Endodermal cell (in vitro differentiated cells): ENCODE results near the gene BUD23. TPM values are rescaled to one million over a fixed set of nuclear protein-coding genes. Genes with fewer than 3 reads are reported as not detected.

Experiments
- DNase-seq: peaks from one replicate; pipeline ENCODE4 v3.0.0-alpha.2; 2017
- H3K27ac ChIP-seq: 2 replicates; pipeline ENCODE4 v1.5.1; 2013; ENCODE audit warnings: mild to moderate bottlenecking, low read depth, low read length, moderate library complexity
- H3K27me3 ChIP-seq: 2 replicates; pipeline ENCODE4 v1.6.1; 2013; ENCODE audit warnings: mild to moderate bottlenecking, low read length, moderate library complexity; ENCODE audit not compliant: insufficient read depth, control insufficient read depth, poor library complexity, severe bottlenecking
- H3K36me3 ChIP-seq: 2 replicates; pipeline ENCODE4 v1.7.0; 2013; ENCODE audit warnings: mild to moderate bottlenecking, low read length, moderate library complexity; ENCODE audit not compliant: control insufficient read depth, insufficient read depth
- H3K4me1 ChIP-seq: one replicate; pipeline ENCODE4 v1.7.0; 2013; ENCODE audit warnings: low read length; ENCODE audit not compliant: control insufficient read depth, insufficient read depth
- H3K4me3 ChIP-seq: 2 replicates; pipeline ENCODE4 v1.5.1; 2013; ENCODE audit warnings: mild to moderate bottlenecking, low read length, moderate library complexity
- H3K9ac ChIP-seq: 2 replicates; pipeline ENCODE4 v1.6.1; 2013; ENCODE audit warnings: mild to moderate bottlenecking, low read length, moderate library complexity; ENCODE audit not compliant: poor library complexity, severe bottlenecking; ENCODE audit errors: extremely low read depth
- H3K9me3 ChIP-seq: 2 replicates; pipeline ENCODE4 v1.6.1; 2013; ENCODE audit warnings: mild to moderate bottlenecking, low read length, moderate library complexity; ENCODE audit not compliant: control insufficient read depth
- H3K27ac Mint-ChIP-seq: 2 replicates; pipeline ENCODE4 v1.8.0; 2020; ENCODE audit warnings: mixed read lengths
- H3K27me3 Mint-ChIP-seq: 2 replicates; pipeline ENCODE4 v1.8.0; 2021; ENCODE audit warnings: mild to moderate bottlenecking, mixed read lengths; ENCODE audit not compliant: insufficient read depth
- H3K36me3 Mint-ChIP-seq: 2 replicates; pipeline ENCODE4 v1.8.0; 2020; ENCODE audit warnings: low read depth, mixed read lengths
- H3K4me1 Mint-ChIP-seq: 2 replicates; pipeline ENCODE4 v1.8.0; 2020; ENCODE audit warnings: mixed read lengths
- H3K4me3 Mint-ChIP-seq: 2 replicates; pipeline ENCODE4 v1.8.0; 2020; ENCODE audit warnings: mild to moderate bottlenecking, moderate library complexity, mixed read lengths
- H3K9me3 Mint-ChIP-seq: 2 replicates; pipeline ENCODE4 v1.8.0; 2020; ENCODE audit warnings: mild to moderate bottlenecking, mixed read lengths
- CTCF ChIP-seq: fragments of 200-600 bp; sonication (generic); conservative IDR thresholded peaks from 2 replicates; pipeline ENCODE4 v1.5.0; 2021; ENCODE audit warnings: antibody characterized with exemption, mild to moderate bottlenecking
- WGBS, 2 experiments: methylation state at CpG; one replicate each; pipeline versions ENCODE4 v1.1.5 to v1.1.7; 2013; ENCODE audit warnings: missing lambda C conversion rate in 2 of 2, mixed read lengths in 1 of 2; ENCODE audit not compliant: insufficient coverage in 1 of 2, insufficient read length in 1 of 2; 5-methylcytosine and 5-hydroxymethylcytosine counted together
- total RNA-seq, 2 donors: library from RNA; stranded (reverse); fragmentation: NEBNext Ultra II Directional in 1 of 2; extraction: Animal tissue kit (Norgen Biotek cat#: 25700) in 1 of 2; gene quantifications; 2 replicates in 1 of 2; 3 replicates in 1 of 2; pipeline ENCODE4 v1.2.1, GENCODE V29; 2021

BUD23 gene
- total RNA-seq, 2 donors from 2014 or later = 62.2 to 67.2 TPM

DNA sequence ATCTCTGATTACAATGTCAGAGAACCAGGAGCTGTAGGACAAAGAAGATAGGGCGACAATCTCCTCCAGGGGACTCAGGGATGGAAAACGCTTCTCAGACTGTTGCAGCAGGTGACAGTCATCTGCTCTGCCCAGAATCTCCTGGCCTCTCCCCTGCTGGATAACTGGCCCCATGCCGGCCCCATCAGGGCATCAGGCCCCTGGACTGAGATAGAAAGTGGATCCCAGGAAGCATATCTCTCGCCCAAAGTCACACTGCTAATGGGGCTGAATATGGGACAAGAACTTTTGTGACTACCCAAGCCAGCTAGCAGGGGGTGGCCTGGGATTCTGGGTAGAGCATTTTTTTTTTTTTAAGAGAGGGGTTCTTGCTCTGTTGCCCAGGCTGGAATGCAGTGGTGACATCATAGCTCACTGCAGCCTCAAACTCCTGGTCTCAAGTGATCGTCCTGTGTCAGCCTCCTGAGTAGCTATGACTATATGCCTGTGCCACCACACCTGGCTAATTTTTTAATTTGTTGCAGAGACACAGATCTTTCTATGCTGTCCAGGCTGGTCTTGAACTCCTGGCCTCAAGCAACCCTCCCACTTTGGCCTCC, 38.6 kb upstream of the BUD23 start:
- Histone ChIP-seq H3K27me3 (peaks cover 47% of the 10 kb centered on the region), H3K9ac (no peak overlapping the region), H3K36me3 (no peaks in the 10 kb centered on the region), H3K4me1 (no peaks in the 10 kb centered on the region), H3K4me3 (no peak overlapping the region), H3K27ac (no peak overlapping the region), H3K9me3 (peaks cover 10% of the 10 kb centered on the region)
- Mint-ChIP-seq H3K27me3 (peaks cover 60% of the 10 kb centered on the region), H3K9me3 (peaks cover 19% of the 10 kb centered on the region), H3K27ac (no peak overlapping the region), H3K4me3 (no peak overlapping the region), H3K4me1 (peaks cover 7% of the 10 kb centered on the region), H3K36me3 (no peaks in the 10 kb centered on the region)
- no peak for DNase-seq
- TF ChIP-seq CTCF = no peak
- WGBS, 2 experiments = 71 to 80% methylated on average over 5 of the region's 5 CpGs

GRCh38 chr7:73645643-73646174, 37.7 kb upstream of the BUD23 start:
- Histone ChIP-seq H3K27me3 (peaks cover 56% of the 10 kb centered on the region), H3K4me3 (no peak overlapping the region), H3K4me1 (no peaks in the 10 kb centered on the region), H3K9me3 (peaks cover 10% of the 10 kb centered on the region), H3K27ac (no peak overlapping the region), H3K36me3 (no peaks in the 10 kb centered on the region), H3K9ac (no peak overlapping the region)
- no peak for DNase-seq
- no peak for TF ChIP-seq CTCF
- Mint-ChIP-seq H3K27ac (no peak overlapping the region), H3K9me3 (peaks cover 14% of the 10 kb centered on the region), H3K27me3 (peaks cover 69% of the 10 kb centered on the region), H3K4me1 (peaks cover 7% of the 10 kb centered on the region), H3K36me3 (no peaks in the 10 kb centered on the region), H3K4me3 (no peak overlapping the region)
- WGBS, 2 experiments = 77 to 79% methylated on average over 3 to 4 of the region's 4 CpGs

DNA sequence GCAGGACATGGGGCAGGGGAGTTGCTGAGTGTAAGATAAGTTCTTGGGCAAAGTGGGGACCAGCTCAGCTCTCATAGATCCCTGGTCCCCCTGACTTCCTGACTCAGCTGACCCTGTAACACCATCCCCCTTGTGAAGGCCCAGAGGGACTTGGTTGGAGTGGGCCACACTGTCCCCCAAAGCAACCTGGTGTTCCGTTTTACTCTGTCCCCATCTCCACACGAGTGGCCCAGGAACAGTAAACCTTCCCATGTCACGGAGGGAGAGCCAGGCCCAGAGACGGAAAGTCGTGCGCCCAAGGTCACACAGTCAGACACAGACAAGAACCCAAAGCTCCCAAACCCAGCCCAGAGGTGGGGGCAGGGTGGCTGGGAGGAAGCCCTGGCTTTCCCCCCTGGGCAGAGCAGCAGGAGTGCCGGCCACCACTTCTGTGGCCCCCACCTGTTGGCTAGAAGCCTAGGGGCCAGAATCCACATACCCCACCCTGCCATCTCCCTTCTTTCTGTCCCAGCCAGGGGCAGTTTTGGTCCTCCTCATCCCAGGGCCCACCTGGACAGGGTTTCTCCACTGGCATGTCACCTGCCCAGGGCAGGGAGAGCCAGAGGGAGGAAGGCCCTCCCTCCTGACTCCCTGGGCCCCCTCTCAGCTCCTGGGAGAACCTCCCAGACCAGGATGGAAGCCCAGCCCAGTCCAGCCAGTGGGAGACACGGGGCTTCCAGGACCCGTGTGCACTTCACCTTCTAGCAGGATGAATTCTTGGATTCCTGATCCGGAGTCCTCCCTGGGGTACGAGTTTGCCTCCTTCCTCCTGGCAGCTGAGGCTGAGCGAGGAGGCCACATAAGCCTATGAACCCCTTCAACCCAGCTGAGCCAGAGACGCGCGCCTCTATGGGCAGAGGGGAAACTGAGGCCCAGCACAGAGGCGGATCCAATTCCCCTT, 36.3 kb upstream of the BUD23 start:
- H3K9me3 ChIP-seq = no peaks in the 10 kb centered on the region
- TF ChIP-seq CTCF = no peak
- no peaks in the 10 kb centered on the region for H3K36me3 ChIP-seq
- peak; percentile 61 for DNase-seq
- H3K27me3 ChIP-seq = peaks cover 65% of the 10 kb centered on the region
- Mint-ChIP-seq H3K27me3 (peaks cover 75% of the 10 kb centered on the region), H3K4me3 (peak overlapping the region; percentile 48), H3K27ac (no peak overlapping the region), H3K36me3 (no peaks in the 10 kb centered on the region), H3K4me1 (peaks cover 7% of the 10 kb centered on the region), H3K9me3 (peaks cover 3% of the 10 kb centered on the region)
- no peaks in the 10 kb centered on the region for H3K4me1 ChIP-seq
- no peak overlapping the region for H3K4me3 ChIP-seq
- WGBS, 2 experiments = 61 to 65% methylated on average over 10 to 16 of the region's 16 CpGs
- no peak overlapping the region for H3K9ac ChIP-seq
- no peak overlapping the region for H3K27ac ChIP-seq
